HG02884 (cell line): ENCODE results near the gene EPAS1.

Source experiments
- ATAC-seq: cut with Tn5 transposase; IDR thresholded peaks from one replicate; pipeline ENCODE4 v1.9.1; 2021; ENCODE audit warnings: mild to moderate bottlenecking, moderate library complexity; ENCODE audit not compliant: unreplicated experiment

EPAS1 gene

GRCh38 chr2:46318579-46319460 is 21.6 kb downstream of the EPAS1 start:
- ATAC-seq, result no peak

DNA sequence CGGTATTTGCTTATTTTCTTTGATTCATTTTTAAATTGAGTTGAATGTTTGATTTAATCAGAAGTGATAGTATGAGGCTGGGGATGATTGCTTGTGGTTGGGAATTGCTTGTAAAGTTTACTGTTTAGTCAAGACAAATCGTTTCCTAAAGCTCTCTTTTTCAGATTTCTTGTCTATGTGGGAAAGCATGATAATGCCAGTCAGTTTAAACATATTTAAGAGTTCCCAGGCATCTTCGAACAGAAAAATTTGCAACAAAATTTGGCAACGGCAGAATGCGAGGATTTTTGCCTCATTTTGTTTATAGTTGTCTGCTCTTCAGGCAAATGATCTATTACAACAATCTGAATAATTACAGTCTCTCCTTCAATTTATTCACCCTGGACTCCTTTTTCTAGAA is 22.5 kb downstream of the EPAS1 start:
- no peak for ATAC-seq

GRCh38 chr2:46320141-46320567 is 22.9 kb downstream of the EPAS1 start:
- ATAC-seq, result no peak

- no peak for ATAC-seq
Measured at GRCh38 chr2:46323730-46324129, 26.5 kb downstream of the EPAS1 start.

- ATAC-seq, result no peak
Measured at GRCh38 chr2:46325182-46325928, 28.1 kb downstream of the EPAS1 start.

DNA sequence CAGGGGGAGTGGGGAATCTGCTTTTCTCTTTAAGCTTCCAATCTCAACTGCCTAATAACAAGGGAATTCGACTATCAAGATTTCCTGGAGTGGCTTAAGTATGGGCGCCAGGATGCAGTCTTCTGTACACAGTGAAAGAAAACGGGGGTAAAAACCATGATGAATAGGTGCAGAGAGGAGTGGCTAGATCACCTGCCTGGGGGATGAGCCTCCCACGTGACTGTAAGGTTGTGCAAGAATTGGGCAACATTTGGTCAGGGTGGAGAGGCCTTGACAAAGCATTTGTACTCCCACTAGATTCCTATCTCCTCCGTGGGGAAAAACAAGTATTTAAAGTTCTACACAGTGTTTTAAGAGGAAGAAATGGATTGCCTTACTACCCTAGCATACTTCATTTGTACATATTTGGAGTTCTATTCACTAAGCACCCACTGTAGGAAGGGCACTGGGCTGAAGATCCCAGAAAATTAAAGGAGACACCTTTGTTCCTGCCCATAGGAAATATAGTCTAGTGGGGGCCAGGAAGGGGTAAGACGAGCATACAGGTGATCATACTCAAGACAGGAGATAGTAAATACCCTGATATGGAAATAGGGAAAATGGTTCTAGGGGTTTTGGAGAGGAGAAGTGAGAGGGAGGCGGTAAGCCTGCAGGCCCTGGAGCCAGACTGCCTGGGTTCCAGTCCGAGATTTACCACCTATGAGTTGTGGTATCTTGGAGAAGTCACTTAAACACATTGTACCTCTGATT is 29.2 kb downstream of the EPAS1 start:
- ATAC-seq, result no peak

GRCh38 chr2:46327627-46328026 is 30.4 kb downstream of the EPAS1 start:
- no peak for ATAC-seq

DNA sequence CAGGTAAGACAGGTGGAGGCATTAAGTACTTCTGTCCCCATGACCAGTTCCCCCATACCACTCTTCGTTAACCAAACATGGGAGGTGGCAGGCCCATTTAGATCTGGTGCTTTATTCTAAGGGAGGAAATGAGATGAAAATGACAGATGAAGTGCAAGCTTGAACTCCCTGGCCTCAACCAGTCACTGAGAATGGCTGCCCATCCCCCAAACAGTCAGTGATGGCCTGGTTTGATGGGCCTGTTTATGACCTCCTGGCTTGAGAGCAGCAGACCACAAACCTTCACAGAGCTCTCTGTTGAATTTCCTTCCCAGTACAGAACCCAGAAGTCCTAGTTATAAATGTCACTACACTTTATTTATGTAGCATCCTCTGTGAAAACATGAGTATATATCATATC is 31.1 kb downstream of the EPAS1 start:
- no peak for ATAC-seq

GRCh38 chr2:46328829-46329228 is 31.6 kb downstream of the EPAS1 start:
- no peak for ATAC-seq

DNA sequence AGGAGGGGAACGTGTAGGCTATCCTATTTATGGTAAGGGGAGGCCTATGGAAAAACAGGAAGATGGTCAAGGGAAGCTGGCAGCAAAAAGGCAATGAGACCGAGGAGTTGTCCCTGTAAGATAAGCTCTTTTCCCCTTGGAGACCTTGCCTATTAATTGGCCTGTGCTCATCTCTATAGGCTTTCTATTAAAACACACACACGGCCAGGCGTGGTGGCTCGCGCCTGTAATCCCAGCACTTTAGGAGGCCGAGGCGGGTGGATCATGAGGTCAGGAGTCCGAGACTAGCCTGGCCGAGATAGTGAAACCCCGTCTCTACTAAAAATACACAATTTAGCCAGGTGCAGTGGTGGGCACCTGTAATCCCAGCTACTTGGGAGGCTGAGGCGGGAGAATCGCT is 32.1 kb downstream of the EPAS1 start:
- ATAC-seq, result no peak

DNA sequence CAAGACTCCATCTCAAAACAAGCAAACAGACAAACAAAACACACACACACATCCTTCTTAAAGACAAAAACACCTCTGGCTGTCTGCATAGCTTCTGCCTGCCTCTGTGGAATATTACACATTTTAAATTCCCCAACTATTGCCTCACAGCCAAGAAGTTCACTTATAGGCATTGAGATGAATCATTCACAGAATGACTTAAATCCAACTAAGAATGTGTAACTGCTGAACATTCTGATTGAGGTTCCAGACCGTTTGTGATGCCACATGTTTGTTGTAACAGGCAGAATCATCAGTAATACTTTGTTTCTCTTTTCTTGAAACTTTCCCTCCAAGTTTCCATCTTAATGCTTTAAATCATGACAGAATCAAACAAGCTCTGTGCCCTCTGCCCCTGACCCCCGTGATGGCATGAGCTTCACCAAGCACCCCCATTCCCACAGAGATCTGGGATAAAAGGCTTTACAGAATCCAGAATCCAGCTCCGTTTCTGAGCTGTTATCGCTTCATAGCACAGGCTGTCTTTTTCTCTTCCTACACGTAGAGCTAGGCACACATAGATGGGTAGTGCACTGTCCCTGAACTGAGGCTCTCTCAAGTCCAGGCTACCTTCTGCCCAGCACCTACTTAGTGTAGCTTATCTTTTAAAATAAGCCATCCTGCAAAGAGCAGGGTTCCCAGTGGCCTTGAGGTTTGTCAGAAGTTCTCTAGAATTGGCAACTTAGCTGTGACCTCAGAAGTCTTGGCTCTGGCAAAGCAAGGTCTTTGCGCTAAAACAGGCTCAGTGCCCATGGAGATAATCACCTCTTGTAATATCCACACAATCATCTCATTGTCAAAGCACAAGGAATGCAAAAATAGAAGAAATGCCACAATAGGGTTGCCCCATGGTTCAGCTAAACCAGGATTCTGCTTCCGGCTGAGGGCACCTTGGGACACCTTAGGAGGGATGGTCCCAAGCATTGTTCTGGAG is 32.9 kb downstream of the EPAS1 start:
- no peak for ATAC-seq

DNA sequence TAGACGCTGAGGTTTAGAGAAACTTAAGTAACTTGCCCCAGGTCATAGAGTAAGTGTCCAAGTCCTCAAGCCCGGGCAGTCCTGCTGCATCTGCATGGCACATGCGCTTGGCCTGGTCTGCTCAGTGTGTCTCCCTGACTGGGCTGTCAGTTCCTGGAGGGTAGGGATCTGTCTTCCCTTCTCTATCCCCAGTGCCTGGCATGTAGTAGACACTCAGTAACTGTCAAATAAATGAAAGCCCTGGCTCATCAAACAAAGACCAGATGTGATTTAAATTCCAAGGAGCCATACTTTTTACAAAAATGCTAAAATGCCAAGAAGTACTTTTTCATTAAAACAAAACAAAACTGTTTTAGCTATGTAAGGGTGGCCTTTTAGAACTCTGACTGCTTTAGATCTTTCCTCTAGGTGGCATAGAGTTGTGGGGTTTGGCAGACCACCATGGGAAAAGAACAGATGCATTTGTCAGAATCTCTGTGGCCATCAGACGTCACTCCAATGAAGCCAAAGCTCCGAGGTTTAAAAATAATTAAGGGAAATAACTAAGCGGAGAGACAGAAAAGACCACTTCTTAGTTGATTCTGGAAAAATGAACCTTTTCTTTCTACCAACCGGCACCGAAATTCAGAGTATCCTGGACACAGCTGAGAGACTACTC is 34.0 kb downstream of the EPAS1 start:
- ATAC-seq, result no peak

DNA sequence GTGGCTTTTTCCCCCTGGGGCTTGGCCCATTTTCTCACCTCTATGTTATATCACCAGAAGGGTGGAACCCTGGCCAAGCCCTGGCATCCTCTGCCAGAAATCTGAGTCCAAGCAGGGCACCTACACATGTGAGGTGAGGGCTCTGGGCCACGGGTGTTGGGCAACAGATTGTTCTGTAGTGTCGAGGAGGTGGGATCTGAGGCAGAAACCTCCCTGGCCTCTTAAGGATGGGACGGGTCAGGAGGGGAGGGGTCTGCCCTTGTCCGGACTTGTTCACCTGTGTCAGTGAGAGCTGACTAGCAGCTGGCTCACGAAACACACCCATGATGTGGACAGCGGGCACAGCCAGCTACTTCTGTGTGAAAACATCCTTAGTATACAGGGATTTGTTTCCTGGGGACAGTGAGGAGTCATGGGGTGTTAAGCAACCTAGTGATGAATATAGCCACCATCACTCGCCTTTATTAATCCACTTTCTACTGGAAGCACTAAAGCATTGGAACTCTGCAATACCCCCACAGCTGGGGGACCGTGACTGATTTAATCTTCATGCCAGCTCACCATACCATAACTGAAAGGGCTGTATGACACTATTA is 35.6 kb downstream of the EPAS1 start:
- no peak for ATAC-seq

DNA sequence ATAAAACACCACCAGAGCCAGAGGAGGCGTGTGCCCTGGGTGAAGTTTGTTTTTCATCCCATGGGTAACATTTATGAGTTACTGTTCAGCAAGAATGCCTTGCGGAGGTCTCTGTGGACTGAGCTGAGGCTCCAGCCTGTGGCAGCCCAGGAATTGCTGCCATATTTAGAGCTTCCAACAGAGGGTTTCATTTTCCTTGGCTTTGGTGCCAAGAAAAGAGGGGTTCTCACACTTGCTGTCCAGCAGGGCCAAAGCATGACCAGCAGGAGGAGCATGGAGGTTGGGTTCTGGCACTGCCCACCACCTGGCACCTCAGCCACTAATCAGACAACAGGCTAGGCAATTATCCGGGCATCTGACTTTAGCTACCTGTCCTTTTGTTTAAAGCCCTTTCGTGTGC is 36.7 kb downstream of the EPAS1 start:
- no peak for ATAC-seq

GRCh38 chr2:46334389-46335271 is 37.4 kb downstream of the EPAS1 start:
- no peak for ATAC-seq

DNA sequence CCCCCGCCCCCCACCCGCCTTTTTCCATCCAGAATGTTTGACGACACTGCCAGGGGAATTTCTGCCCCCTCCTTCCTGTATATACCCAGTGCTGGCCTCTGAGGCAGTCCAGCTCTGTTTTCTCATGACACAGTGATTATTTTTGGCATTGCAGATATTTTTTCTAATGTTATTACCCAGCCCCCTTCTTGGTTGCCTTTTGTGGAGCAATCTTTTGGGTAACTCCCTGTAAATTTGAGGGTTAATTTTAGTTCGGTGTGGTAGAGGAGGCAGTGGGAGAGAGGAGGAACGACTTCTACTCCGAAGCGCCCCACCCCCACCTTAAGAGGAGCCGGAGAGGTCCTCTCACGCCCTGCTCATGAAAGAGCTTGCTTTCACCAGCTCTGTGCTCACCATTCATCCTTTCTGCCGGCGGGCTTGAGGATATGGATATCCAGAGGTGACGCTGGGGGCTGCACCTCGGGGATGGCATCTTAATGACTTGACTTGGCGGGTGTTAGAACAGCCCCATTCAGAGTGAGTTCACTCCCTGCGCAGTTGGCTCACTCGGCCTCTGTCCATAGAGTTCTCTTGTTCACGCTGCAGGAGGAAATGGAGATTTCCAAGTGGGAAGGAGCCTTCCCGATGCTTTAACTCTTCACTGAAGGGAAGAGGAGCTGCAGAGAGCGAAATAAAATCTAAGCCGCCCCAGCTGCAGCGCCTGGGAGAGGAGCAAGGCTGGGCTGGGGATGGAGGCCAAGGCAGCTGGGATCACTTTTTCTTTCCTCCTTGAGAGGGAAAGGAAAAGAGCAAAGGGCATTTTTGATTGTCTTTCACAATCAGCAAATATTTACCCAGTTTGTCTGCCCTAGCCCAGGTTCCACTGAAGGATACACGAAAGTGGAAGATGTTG is 38.4 kb downstream of the EPAS1 start:
- no peak for ATAC-seq

GRCh38 chr2:46336283-46336959 is 39.2 kb downstream of the EPAS1 start:
- ATAC-seq, result no peak
